A549 (cell line): ENCODE results near the gene LDB1.
A peak's percentile ranks its signal among the peaks of the same experiment; 100 is the strongest.

Experiments
- BHLHE40 ChIP-seq: IDR thresholded peaks from 2 replicates; pipeline ENCODE4 v1.6.1; 2012; ENCODE audit warnings: low read depth, low read length, inconsistent platforms
- ELK1 ChIP-seq: fragments of 150-350 bp; IDR thresholded peaks from 2 replicates; pipeline ENCODE4 v1.6.1; 2014; ENCODE audit warnings: low read depth, mild to moderate bottlenecking, low read length
- ESRRA ChIP-seq: fragments of 150-350 bp; IDR thresholded peaks from 2 replicates; pipeline ENCODE4 v1.6.1; 2014; ENCODE audit warnings: mild to moderate bottlenecking, low read length, borderline replicate concordance
- FOSL2 ChIP-seq, 2 experiments: fragments of 450-650 bp in 1 of 2; fragments of >200 bp in 1 of 2; sonication (Bioruptor Twin) in 1 of 2; formaldehyde crosslinking; IDR thresholded peaks; 2 replicates each; pipeline versions ENCODE4 v1.5.0 to v1.6.1; 2016 to 2020; ENCODE audit warnings: mild to moderate bottlenecking in 1 of 2, moderate library complexity in 1 of 2
- PHF8 ChIP-seq: fragments of 200-600 bp; sonication (generic); IDR thresholded peaks from 2 replicates; pipeline ENCODE4 v1.6.1; 2016; ENCODE audit warnings: low read depth, mild to moderate bottlenecking, antibody characterized with exemption, moderate library complexity, borderline replicate concordance
- POLR2A ChIP-seq: IDR thresholded peaks from 2 replicates; pipeline ENCODE4 v1.6.1; 2012; ENCODE audit warnings: mild to moderate bottlenecking, low read length
- RAD21 ChIP-seq, 2 experiments: fragments of >200 bp in 1 of 2; sonication (Bioruptor Twin) in 1 of 2; formaldehyde crosslinking in 1 of 2; IDR thresholded peaks in 1 of 2; conservative IDR thresholded peaks in 1 of 2; 2 replicates in 1 of 2; 3 replicates in 1 of 2; pipeline ENCODE4 v1.6.1; 2012 to 2018; ENCODE audit warnings: inconsistent platforms in 1 of 2
- TF ChIP-seq, protein P1 (sequence below): fragments of >200 bp; sonication (Bioruptor Twin); formaldehyde crosslinking; IDR thresholded peaks from 3 replicates; pipeline ENCODE4 v1.5.1; 2016
- TF ChIP-seq, protein P2 (sequence below): IDR thresholded peaks from 2 replicates; pipeline ENCODE4 v1.6.1; 2012

DNA sequence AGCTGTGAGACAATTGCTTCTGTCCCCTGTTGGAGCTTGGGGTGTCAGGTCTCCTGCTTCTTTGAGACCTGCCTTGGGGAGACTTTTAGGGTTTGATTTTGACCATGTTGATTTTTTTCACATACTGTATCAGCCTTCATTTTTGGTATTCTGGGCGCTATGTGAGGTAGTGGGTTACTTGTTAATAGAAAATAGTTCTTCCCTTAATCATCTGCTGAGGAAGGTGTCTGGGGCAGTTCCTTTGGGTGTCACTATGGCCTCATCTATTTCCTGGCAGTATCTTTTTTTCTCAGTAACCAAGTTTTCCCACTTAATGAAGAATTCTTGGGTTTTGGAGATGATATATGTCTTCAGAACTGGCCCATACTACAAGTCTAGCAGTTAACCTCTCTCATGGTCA is 27.4 kb upstream of the LDB1 start:
- TF ChIP-seq ELK1 (no peak), FOSL2 (IDR thresholded peaks at IDR 0.05) (no peak), FOSL2 (CRISPR knock-in tag; IDR thresholded peaks at IDR 0.05) (0 out of 2 replicates have a peak, but pooled peaks have one; percentile 10), ESRRA (no peak), RAD21 (conservative IDR thresholded peaks at IDR 0.05 in 1 of 2, IDR thresholded peaks at IDR 0.05 in 1 of 2) (no peak), POLR2A (no peak), BHLHE40 (no peak), PHF8 (no peak)
- TF ChIP-seq, protein P1, sequence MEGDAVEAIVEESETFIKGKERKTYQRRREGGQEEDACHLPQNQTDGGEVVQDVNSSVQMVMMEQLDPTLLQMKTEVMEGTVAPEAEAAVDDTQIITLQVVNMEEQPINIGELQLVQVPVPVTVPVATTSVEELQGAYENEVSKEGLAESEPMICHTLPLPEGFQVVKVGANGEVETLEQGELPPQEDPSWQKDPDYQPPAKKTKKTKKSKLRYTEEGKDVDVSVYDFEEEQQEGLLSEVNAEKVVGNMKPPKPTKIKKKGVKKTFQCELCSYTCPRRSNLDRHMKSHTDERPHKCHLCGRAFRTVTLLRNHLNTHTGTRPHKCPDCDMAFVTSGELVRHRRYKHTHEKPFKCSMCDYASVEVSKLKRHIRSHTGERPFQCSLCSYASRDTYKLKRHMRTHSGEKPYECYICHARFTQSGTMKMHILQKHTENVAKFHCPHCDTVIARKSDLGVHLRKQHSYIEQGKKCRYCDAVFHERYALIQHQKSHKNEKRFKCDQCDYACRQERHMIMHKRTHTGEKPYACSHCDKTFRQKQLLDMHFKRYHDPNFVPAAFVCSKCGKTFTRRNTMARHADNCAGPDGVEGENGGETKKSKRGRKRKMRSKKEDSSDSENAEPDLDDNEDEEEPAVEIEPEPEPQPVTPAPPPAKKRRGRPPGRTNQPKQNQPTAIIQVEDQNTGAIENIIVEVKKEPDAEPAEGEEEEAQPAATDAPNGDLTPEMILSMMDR = no peak
- TF ChIP-seq, protein P2, sequence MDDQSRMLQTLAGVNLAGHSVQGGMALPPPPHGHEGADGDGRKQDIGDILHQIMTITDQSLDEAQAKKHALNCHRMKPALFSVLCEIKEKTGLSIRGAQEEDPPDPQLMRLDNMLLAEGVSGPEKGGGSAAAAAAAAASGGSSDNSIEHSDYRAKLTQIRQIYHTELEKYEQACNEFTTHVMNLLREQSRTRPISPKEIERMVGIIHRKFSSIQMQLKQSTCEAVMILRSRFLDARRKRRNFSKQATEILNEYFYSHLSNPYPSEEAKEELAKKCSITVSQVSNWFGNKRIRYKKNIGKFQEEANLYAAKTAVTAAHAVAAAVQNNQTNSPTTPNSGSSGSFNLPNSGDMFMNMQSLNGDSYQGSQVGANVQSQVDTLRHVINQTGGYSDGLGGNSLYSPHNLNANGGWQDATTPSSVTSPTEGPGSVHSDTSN = no peak
